Measurements from ENCODE around the gene ARHGEF28.

Gene ARHGEF28

GRCh38 chr5:73625944-73626811, at the start of gene ARHGEF28:
Gene ARHGEF28 (plus strand): TSS chr5:73626196. CDS start chr5:73684852, 58,656 bp downstream.
- DNase-seq (ENCODE audit: low spot score in 2 of 2) (no peak), ATAC-seq (replicated peaks; ENCODE audit: extremely low read depth, poor library complexity, severe bottlenecking) (peak; percentile 87)
- Mint-ChIP-seq H3K27me3 (peaks cover 39% of the 10 kb centered on the region), H3K9me3 (no peaks in the 10 kb centered on the region), H3K4me3 (peak within 1 kb of the TSS; percentile 73), H3K4me1 (no peaks in the 10 kb centered on the region), H3K27ac (ENCODE audit: low read depth) (no peak within 1 kb of the TSS), H3K36me3 (ENCODE audit: insufficient read depth) (no peaks in the 10 kb centered on the region)

- peaks cover 36% of the 10 kb centered on the region for H3K36me3 Mint-ChIP-seq (ENCODE audit: insufficient read depth)
- no peaks in the 10 kb centered on the region for H3K9me3 Mint-ChIP-seq
- no peak overlapping the region for H3K4me3 Mint-ChIP-seq
- DNase-seq (ENCODE audit: low spot score in 2 of 2), result no peak
- H3K27ac Mint-ChIP-seq (ENCODE audit: low read depth), result no peak overlapping the region
- no peaks in the 10 kb centered on the region for H3K4me1 Mint-ChIP-seq
- ATAC-seq (replicated peaks; ENCODE audit: extremely low read depth, poor library complexity, severe bottlenecking), result no peak
- no peaks in the 10 kb centered on the region for H3K27me3 Mint-ChIP-seq
Observed at GRCh38 chr5:73582285-73583145, 43.5 kb upstream of the ARHGEF28 start.

GRCh38 chr5:73587923-73588322, 38.1 kb upstream of the ARHGEF28 start:
- no peak for ATAC-seq (replicated peaks; ENCODE audit: extremely low read depth, poor library complexity, severe bottlenecking)
- DNase-seq (ENCODE audit: low spot score in 2 of 2), result no peak
- H3K36me3 Mint-ChIP-seq (ENCODE audit: insufficient read depth), result no peaks in the 10 kb centered on the region
- H3K27me3 Mint-ChIP-seq, result no peaks in the 10 kb centered on the region
- no peak overlapping the region for H3K4me3 Mint-ChIP-seq
- H3K4me1 Mint-ChIP-seq, result no peaks in the 10 kb centered on the region
- H3K9me3 Mint-ChIP-seq, result no peaks in the 10 kb centered on the region
- no peak overlapping the region for H3K27ac Mint-ChIP-seq (ENCODE audit: low read depth)

- no peak for ATAC-seq (replicated peaks; ENCODE audit: extremely low read depth, poor library complexity, severe bottlenecking)
- Mint-ChIP-seq H3K36me3 (ENCODE audit: insufficient read depth) (no peaks in the 10 kb centered on the region), H3K27me3 (no peaks in the 10 kb centered on the region), H3K4me1 (no peaks in the 10 kb centered on the region), H3K27ac (ENCODE audit: low read depth) (no peak overlapping the region), H3K9me3 (no peaks in the 10 kb centered on the region), H3K4me3 (no peak overlapping the region)
- peak; percentile 22 to 57 for DNase-seq (ENCODE audit: low spot score in 2 of 2)
Observed at GRCh38 chr5:73591102-73591695, 34.8 kb upstream of the ARHGEF28 start.

- DNase-seq (ENCODE audit: low spot score in 2 of 2) (no peak), ATAC-seq (replicated peaks; ENCODE audit: extremely low read depth, poor library complexity, severe bottlenecking) (no peak)
- Mint-ChIP-seq H3K27ac (ENCODE audit: low read depth) (no peak overlapping the region), H3K9me3 (no peaks in the 10 kb centered on the region), H3K4me1 (no peaks in the 10 kb centered on the region), H3K27me3 (no peaks in the 10 kb centered on the region), H3K36me3 (ENCODE audit: insufficient read depth) (no peaks in the 10 kb centered on the region), H3K4me3 (no peak overlapping the region)
Observed at GRCh38 chr5:73591698-73592501, 34.1 kb upstream of the ARHGEF28 start.

- Mint-ChIP-seq H3K36me3 (ENCODE audit: insufficient read depth) (no peaks in the 10 kb centered on the region), H3K4me3 (no peak overlapping the region), H3K9me3 (no peaks in the 10 kb centered on the region), H3K27ac (ENCODE audit: low read depth) (no peak overlapping the region), H3K4me1 (no peaks in the 10 kb centered on the region), H3K27me3 (no peaks in the 10 kb centered on the region)
- ATAC-seq (replicated peaks; ENCODE audit: extremely low read depth, poor library complexity, severe bottlenecking) (no peak), DNase-seq (ENCODE audit: low spot score in 2 of 2) (no peak)
Observed at GRCh38 chr5:73592551-73592950, 33.4 kb upstream of the ARHGEF28 start.

GRCh38 chr5:73596705-73597328, 29.2 kb upstream of the ARHGEF28 start:
- Mint-ChIP-seq H3K9me3 (peaks cover 3% of the 10 kb centered on the region), H3K27ac (ENCODE audit: low read depth) (no peak overlapping the region), H3K27me3 (no peaks in the 10 kb centered on the region), H3K4me3 (no peak overlapping the region), H3K36me3 (ENCODE audit: insufficient read depth) (no peaks in the 10 kb centered on the region), H3K4me1 (no peaks in the 10 kb centered on the region)
- no peak for ATAC-seq (replicated peaks; ENCODE audit: extremely low read depth, poor library complexity, severe bottlenecking)
- no peak for DNase-seq (ENCODE audit: low spot score in 2 of 2)

GRCh38 chr5:73599380-73599779, 26.6 kb upstream of the ARHGEF28 start:
- no peaks in the 10 kb centered on the region for H3K27me3 Mint-ChIP-seq

GRCh38 chr5:73603998-73604397, 22.0 kb upstream of the ARHGEF28 start:
- ATAC-seq (replicated peaks; ENCODE audit: extremely low read depth, poor library complexity, severe bottlenecking), result peak; percentile 89
- peak overlapping the region; percentile 23 for H3K4me3 Mint-ChIP-seq
- no peak for DNase-seq (ENCODE audit: low spot score in 2 of 2)
- H3K36me3 Mint-ChIP-seq (ENCODE audit: insufficient read depth), result no peaks in the 10 kb centered on the region
- peaks cover 10% of the 10 kb centered on the region for H3K4me1 Mint-ChIP-seq
- no peaks in the 10 kb centered on the region for H3K27me3 Mint-ChIP-seq
- H3K9me3 Mint-ChIP-seq, result peaks cover 5% of the 10 kb centered on the region
- H3K27ac Mint-ChIP-seq (ENCODE audit: low read depth), result peak overlapping the region; percentile 29

More at GRCh38 chr5:73599380-73599779, 26.6 kb upstream of the ARHGEF28 start:
- no peak for ATAC-seq (replicated peaks; ENCODE audit: extremely low read depth, poor library complexity, severe bottlenecking)
- peaks cover 5% of the 10 kb centered on the region for H3K9me3 Mint-ChIP-seq
- H3K27ac Mint-ChIP-seq (ENCODE audit: low read depth), result no peak overlapping the region
- no peak overlapping the region for H3K4me3 Mint-ChIP-seq
- H3K36me3 Mint-ChIP-seq (ENCODE audit: insufficient read depth), result no peaks in the 10 kb centered on the region
- peaks cover 5% of the 10 kb centered on the region for H3K4me1 Mint-ChIP-seq
- no peak for DNase-seq (ENCODE audit: low spot score in 2 of 2)

- peaks cover 5% of the 10 kb centered on the region for H3K9me3 Mint-ChIP-seq
- DNase-seq (ENCODE audit: low spot score in 2 of 2), result no peak
- H3K27ac Mint-ChIP-seq (ENCODE audit: low read depth), result peak overlapping the region; percentile 42
Observed at GRCh38 chr5:73605223-73606087, 20.5 kb upstream of the ARHGEF28 start.

GRCh38 chr5:73606206-73606753, 19.7 kb upstream of the ARHGEF28 start:
- Mint-ChIP-seq H3K4me1 (peaks cover 10% of the 10 kb centered on the region), H3K27me3 (peaks cover 12% of the 10 kb centered on the region), H3K4me3 (no peak overlapping the region), H3K9me3 (peaks cover 5% of the 10 kb centered on the region), H3K27ac (ENCODE audit: low read depth) (no peak overlapping the region), H3K36me3 (ENCODE audit: insufficient read depth) (no peaks in the 10 kb centered on the region)
- ATAC-seq (replicated peaks; ENCODE audit: extremely low read depth, poor library complexity, severe bottlenecking) (no peak), DNase-seq (ENCODE audit: low spot score in 2 of 2) (no peak)

More at GRCh38 chr5:73605223-73606087, 20.5 kb upstream of the ARHGEF28 start:
- peaks cover 10% of the 10 kb centered on the region for H3K4me1 Mint-ChIP-seq
- no peak overlapping the region for H3K4me3 Mint-ChIP-seq
- H3K36me3 Mint-ChIP-seq (ENCODE audit: insufficient read depth), result no peaks in the 10 kb centered on the region
- peaks cover 4% of the 10 kb centered on the region for H3K27me3 Mint-ChIP-seq
- no peak for ATAC-seq (replicated peaks; ENCODE audit: extremely low read depth, poor library complexity, severe bottlenecking)

All from central memory CD8-positive, alpha-beta T cell (primary cell).